Measurements from ENCODE around the gene GNPTG. TPM values are rescaled to one million over a fixed set of nuclear protein-coding genes. Genes with fewer than 3 reads are reported as not detected.

The GNPTG gene
- polyA plus RNA-seq, 1 of the 3 experiments (the other 2 are of a cell fraction) = 113 TPM

DNA sequence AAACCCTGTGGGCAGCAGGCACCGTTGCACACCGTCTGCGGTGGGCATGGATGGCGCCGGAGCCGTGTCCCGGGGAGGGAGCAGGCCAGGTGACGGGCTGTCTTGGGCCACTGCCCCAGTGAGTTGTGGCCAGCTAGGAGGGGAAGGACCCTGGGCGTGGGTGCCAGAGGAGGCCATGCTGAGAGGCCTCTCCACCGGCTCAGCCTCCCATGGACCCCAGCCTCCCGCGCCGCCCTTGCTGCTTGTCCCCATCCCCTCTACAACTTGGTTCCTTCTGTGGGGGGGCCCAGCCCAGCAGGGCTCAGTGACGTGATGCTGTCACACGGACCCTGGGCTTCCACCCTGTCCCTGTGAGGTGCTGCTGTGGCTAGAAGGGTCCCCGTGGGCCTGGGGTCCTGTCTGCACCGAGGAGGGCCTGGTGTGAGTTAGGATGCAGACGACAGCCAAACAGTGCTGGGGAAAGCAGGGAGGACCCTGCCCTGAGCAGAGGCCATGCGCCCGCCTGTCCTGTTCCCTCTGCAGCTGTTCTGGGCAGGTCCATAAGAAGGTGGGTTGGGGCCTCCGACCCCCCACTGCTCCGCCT lies 31.0 kb upstream of the GNPTG start:
- TF ChIP-seq MXI1 (IDR thresholded peaks at IDR 0.05; ENCODE audit: low read depth, low read length) (no peak), GATA2 (CRISPR knock-in tag; IDR thresholded peaks at IDR 0.05) (no peak)
- CTCF ChIA-PET = no interaction called here
- DNase-seq = no peak
- H3F3A ChIP-seq (replicated peaks; ENCODE audit: insufficient read depth) = peaks cover 5% of the 10 kb centered on the region
- no peaks in the 10 kb centered on the region for H3K9me3 ChIP-seq
- 89% methylated on average over 17 of the region's 22 CpGs for WGBS (ENCODE audit: low lambda C conversion rate)
- H3K27me3 ChIP-seq (ENCODE audit: insufficient read depth) = no peaks in the 10 kb centered on the region
- H3K79me2 ChIP-seq (ENCODE audit: insufficient read depth) = peaks cover 36% of the 10 kb centered on the region; the same call in 1 of the 2 replicates
- H3K36me3 ChIP-seq (replicated peaks in 1 of 2; ENCODE audit: control insufficient read depth in 1 of 2, insufficient read depth in 2 of 2, low read length in 1 of 2) = peaks cover 27 to 77% of the 10 kb centered on the region in 2 experiments
- no peak overlapping the region for H3K4me3 ChIP-seq (ENCODE audit: low read depth in 2 of 2, low read length in 1 of 2)
- no peak overlapping the region for H3K27ac ChIP-seq (ENCODE audit: low read depth in 2 of 2, low read length in 1 of 2)
- no peak overlapping the region for H3K9ac ChIP-seq
- H3K9me2 ChIP-seq = no peaks in the 10 kb centered on the region
- no peaks in the 10 kb centered on the region for H3K4me1 ChIP-seq (ENCODE audit: control insufficient read depth in 1 of 2, insufficient read depth in 2 of 2, low read depth in 1 of 2, low read length in 1 of 2)
- peaks cover 51% of the 10 kb centered on the region for H4K20me1 ChIP-seq (ENCODE audit: insufficient read depth)
- POLR2A ChIA-PET = no interaction called here
- H2AFZ ChIP-seq (ENCODE audit: low read depth) = no peak overlapping the region
- H3K4me2 ChIP-seq = no peak overlapping the region

DNA sequence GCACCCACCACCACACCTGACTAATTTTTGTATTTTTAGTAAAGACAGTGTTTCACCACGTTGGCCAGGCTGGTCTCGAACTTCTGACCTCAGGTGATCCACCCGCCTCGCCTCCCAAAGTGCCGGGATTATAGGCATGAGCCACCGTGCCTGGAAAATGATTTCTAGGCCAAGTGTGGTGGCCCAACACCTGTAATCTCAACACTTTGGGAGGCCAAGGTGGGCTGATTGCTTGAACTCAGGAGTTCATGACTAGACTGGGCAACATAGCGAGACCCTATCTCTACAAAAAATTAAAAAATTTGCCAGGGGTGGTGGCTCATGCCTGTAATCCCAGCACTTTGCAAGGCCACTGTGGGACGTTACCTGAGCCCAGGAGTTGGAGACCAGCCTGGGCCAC lies 29.3 kb upstream of the GNPTG start:
- DNase-seq = no peak
- H3K9me2 ChIP-seq = no peaks in the 10 kb centered on the region
- no peaks in the 10 kb centered on the region for H3K4me1 ChIP-seq (ENCODE audit: control insufficient read depth in 1 of 2, insufficient read depth in 2 of 2, low read depth in 1 of 2, low read length in 1 of 2)
- H3K4me2 ChIP-seq = no peak overlapping the region
- TF ChIP-seq TCF12 (IDR thresholded peaks at IDR 0.05) (no peak), ELF1 (IDR thresholded peaks at IDR 0.05) (no peak), FOXM1 (IDR thresholded peaks at IDR 0.05; ENCODE audit: low read depth) (no peak), MEF2A (IDR thresholded peaks at IDR 0.05; ENCODE audit: borderline replicate concordance, low read depth) (no peak)
- TF ChIP-seq, protein P1, sequence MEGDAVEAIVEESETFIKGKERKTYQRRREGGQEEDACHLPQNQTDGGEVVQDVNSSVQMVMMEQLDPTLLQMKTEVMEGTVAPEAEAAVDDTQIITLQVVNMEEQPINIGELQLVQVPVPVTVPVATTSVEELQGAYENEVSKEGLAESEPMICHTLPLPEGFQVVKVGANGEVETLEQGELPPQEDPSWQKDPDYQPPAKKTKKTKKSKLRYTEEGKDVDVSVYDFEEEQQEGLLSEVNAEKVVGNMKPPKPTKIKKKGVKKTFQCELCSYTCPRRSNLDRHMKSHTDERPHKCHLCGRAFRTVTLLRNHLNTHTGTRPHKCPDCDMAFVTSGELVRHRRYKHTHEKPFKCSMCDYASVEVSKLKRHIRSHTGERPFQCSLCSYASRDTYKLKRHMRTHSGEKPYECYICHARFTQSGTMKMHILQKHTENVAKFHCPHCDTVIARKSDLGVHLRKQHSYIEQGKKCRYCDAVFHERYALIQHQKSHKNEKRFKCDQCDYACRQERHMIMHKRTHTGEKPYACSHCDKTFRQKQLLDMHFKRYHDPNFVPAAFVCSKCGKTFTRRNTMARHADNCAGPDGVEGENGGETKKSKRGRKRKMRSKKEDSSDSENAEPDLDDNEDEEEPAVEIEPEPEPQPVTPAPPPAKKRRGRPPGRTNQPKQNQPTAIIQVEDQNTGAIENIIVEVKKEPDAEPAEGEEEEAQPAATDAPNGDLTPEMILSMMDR (IDR thresholded peaks at IDR 0.05) = no peak
- no peak overlapping the region for H3K27ac ChIP-seq (ENCODE audit: low read depth in 2 of 2, low read length in 1 of 2)
- no peak overlapping the region for H2AFZ ChIP-seq (ENCODE audit: low read depth)
- H3K27me3 ChIP-seq (ENCODE audit: insufficient read depth) = no peaks in the 10 kb centered on the region
- no peak overlapping the region for H3K9ac ChIP-seq
- H3K79me2 ChIP-seq (ENCODE audit: insufficient read depth) = peaks cover 19% of the 10 kb centered on the region; the same call in 1 of the 2 replicates
- ChIA-PET POLR2A (no interaction called here), CTCF (interaction anchor here (1.0 kb wide), 1 partner anchor 15 kb away, joined by 3 read pairs; no protein-coding TSS in a partner anchor)
- peaks cover 14 to 61% of the 10 kb centered on the region in 2 experiments for H3K36me3 ChIP-seq (replicated peaks in 1 of 2; ENCODE audit: control insufficient read depth in 1 of 2, insufficient read depth in 2 of 2, low read length in 1 of 2)
- no peak overlapping the region for H3K4me3 ChIP-seq (ENCODE audit: low read depth in 2 of 2, low read length in 1 of 2)
- H4K20me1 ChIP-seq (ENCODE audit: insufficient read depth) = peaks cover 36% of the 10 kb centered on the region
- H3F3A ChIP-seq (replicated peaks; ENCODE audit: insufficient read depth) = peaks cover 5% of the 10 kb centered on the region
- H3K9me3 ChIP-seq = no peaks in the 10 kb centered on the region
- WGBS (ENCODE audit: low lambda C conversion rate) = 97% methylated on average over 8 of the region's 8 CpGs

DNA sequence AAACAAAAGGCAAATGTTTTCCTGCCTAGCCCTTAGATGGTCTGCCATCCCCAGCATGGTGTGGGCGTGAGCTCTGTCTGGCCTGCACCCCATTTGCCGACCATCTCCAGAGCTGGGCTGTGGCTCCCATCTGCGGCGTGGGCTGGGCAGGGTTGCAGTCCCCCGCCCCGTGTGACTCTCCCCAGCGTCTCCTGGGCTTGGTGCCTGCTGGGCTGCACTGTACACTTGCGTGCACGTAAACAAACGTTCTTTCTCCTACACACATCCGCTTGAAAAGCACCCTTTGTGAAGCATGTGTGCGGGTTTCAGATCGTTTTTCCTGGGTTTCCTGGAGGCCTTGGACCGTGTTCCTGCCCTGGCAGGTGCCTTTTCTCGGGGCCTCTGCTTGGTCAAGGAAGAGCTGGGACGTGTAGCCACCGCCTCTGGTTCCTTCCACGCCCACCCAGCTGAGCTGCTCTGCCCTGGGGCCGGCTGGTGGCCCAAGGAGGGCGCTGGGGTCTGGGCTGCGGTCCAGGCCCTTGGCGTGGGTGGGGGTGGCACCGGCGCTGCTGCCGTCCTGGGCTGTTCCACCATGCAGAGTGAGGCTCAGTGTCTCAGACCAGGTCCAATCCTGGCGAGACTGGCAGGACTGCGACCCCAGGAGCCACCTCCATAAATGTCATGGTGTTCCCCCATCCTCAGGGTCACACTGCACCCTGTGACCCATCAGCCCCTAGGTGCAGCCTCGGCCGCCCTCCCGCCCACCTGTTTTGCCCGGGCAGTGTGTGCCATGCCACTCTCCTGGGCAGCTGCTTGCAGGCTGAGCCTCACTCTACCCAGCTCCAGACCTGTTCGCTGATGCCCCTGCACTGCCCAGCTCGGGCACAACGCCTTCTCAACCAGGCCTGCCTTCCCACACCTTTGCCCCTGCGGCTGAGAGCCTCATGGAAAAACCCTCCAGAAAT lies 28.2 kb upstream of the GNPTG start:
- 88% methylated on average over 8 of the region's 35 CpGs for WGBS (ENCODE audit: low lambda C conversion rate)
- TF ChIP-seq TAF1 (IDR thresholded peaks at IDR 0.05; ENCODE audit: borderline replicate concordance, low read depth, low read length) (no peak), MXI1 (IDR thresholded peaks at IDR 0.05; ENCODE audit: low read depth, low read length) (no peak), NRF1 (IDR thresholded peaks at IDR 0.05; ENCODE audit: low read depth, low read length) (no peak), YY1 (IDR thresholded peaks at IDR 0.05; ENCODE audit: low read depth) (no peak), SMC3 (IDR thresholded peaks at IDR 0.05; ENCODE audit: low read depth, low read length) (no peak), RAD21 (IDR thresholded peaks at IDR 0.05; ENCODE audit: low read length) (no peak), EZH2phosphoT487 (IDR thresholded peaks at IDR 0.05; ENCODE audit: borderline replicate concordance, low read depth) (no peak), RXRA (IDR thresholded peaks at IDR 0.05; ENCODE audit: borderline replicate concordance, low read depth) (no peak)
- TF ChIP-seq, protein P2, sequence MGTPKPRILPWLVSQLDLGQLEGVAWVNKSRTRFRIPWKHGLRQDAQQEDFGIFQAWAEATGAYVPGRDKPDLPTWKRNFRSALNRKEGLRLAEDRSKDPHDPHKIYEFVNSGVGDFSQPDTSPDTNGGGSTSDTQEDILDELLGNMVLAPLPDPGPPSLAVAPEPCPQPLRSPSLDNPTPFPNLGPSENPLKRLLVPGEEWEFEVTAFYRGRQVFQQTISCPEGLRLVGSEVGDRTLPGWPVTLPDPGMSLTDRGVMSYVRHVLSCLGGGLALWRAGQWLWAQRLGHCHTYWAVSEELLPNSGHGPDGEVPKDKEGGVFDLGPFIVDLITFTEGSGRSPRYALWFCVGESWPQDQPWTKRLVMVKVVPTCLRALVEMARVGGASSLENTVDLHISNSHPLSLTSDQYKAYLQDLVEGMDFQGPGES (IDR thresholded peaks at IDR 0.05; ENCODE audit: low read depth, low read length) = no peak
- TF ChIP-seq, protein P1 (IDR thresholded peaks at IDR 0.05) = no peak

More for the DNA sequence above, 28.2 kb upstream of the GNPTG start:
- Histone ChIP-seq H3K36me3 (replicated peaks in 1 of 2; ENCODE audit: control insufficient read depth in 1 of 2, insufficient read depth in 2 of 2, low read length in 1 of 2) (peaks cover 8 to 50% of the 10 kb centered on the region in 2 experiments), H3K27me3 (ENCODE audit: insufficient read depth) (no peaks in the 10 kb centered on the region), H2AFZ (ENCODE audit: low read depth) (no peak overlapping the region), H3K9me3 (no peaks in the 10 kb centered on the region), H3K4me1 (ENCODE audit: control insufficient read depth in 1 of 2, insufficient read depth in 2 of 2, low read depth in 1 of 2, low read length in 1 of 2) (no peaks in the 10 kb centered on the region), H3K27ac (ENCODE audit: low read depth in 2 of 2, low read length in 1 of 2) (no peak overlapping the region), H3K9ac (no peak overlapping the region), H3K79me2 (ENCODE audit: insufficient read depth) (peaks cover 8% of the 10 kb centered on the region; the same call in 1 of the 2 replicates), H3K4me3 (ENCODE audit: low read depth in 2 of 2, low read length in 1 of 2) (no peak overlapping the region), H3K4me2 (no peak overlapping the region), H4K20me1 (ENCODE audit: insufficient read depth) (peaks cover 25% of the 10 kb centered on the region; the same call in 1 of the 2 replicates), H3K9me2 (no peaks in the 10 kb centered on the region), H3F3A (replicated peaks; ENCODE audit: insufficient read depth) (peaks cover 5% of the 10 kb centered on the region)
- DNase-seq = no peak
- ChIA-PET CTCF (interaction anchor here (1.0 to 1.6 kb wide), 3 partner anchors 9 to 23 kb away, joined by 3 to 4 read pairs (median 3); no protein-coding TSS in a partner anchor), POLR2A (no interaction called here)
